ENCODE measurements around the gene SPCS3.

DNA sequence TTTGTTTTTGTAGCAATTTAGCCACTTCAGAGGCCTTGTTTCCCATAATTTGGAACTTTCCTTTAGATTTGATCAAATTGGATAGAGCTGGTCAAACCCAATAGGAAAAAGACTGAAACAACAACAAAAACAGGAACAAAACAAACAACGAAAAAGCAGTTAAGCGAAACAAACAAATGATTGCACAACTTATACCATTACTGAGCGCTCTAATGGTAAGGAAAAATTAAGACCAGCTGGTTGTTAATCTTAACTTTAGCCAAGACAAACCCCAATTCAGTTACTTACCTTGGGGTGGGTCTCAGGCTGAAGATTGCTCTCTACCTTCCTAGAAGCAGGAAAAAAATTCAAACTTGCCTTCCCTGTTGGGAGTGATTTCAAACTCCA lies 38.3 kb downstream of the SPCS3 start:
- TF ChIP-seq, protein P1, sequence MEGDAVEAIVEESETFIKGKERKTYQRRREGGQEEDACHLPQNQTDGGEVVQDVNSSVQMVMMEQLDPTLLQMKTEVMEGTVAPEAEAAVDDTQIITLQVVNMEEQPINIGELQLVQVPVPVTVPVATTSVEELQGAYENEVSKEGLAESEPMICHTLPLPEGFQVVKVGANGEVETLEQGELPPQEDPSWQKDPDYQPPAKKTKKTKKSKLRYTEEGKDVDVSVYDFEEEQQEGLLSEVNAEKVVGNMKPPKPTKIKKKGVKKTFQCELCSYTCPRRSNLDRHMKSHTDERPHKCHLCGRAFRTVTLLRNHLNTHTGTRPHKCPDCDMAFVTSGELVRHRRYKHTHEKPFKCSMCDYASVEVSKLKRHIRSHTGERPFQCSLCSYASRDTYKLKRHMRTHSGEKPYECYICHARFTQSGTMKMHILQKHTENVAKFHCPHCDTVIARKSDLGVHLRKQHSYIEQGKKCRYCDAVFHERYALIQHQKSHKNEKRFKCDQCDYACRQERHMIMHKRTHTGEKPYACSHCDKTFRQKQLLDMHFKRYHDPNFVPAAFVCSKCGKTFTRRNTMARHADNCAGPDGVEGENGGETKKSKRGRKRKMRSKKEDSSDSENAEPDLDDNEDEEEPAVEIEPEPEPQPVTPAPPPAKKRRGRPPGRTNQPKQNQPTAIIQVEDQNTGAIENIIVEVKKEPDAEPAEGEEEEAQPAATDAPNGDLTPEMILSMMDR (IDR thresholded peaks at IDR 0.05) = no peak
- TF ChIP-seq POLR2A (IDR thresholded peaks at IDR 0.05) = no peak
